ENCODE results near the gene EXOC6B. TPM values are rescaled to one million over a fixed set of nuclear protein-coding genes. Genes with fewer than 3 reads are reported as not detected.

The EXOC6B gene
- total and polyA plus RNA-seq, 8 donors, result 2.4 to 19.2 (median 11.3) TPM

- Histone ChIP-seq H3K36me3 (no peaks in the 10 kb centered on the region), H3K27ac (no peak overlapping the region), H3K9me3 (no peaks in the 10 kb centered on the region), H3K4me1 (peaks cover 0 to 3% (median 0%) of the 10 kb centered on the region in 3 donors), H3K4me3 (no peak overlapping the region), H3K27me3 (no peaks in the 10 kb centered on the region)
- FAIRE-seq (no peak), ATAC-seq (no peak), DNase-seq (no peak)
- TF ChIP-seq, protein P1, sequence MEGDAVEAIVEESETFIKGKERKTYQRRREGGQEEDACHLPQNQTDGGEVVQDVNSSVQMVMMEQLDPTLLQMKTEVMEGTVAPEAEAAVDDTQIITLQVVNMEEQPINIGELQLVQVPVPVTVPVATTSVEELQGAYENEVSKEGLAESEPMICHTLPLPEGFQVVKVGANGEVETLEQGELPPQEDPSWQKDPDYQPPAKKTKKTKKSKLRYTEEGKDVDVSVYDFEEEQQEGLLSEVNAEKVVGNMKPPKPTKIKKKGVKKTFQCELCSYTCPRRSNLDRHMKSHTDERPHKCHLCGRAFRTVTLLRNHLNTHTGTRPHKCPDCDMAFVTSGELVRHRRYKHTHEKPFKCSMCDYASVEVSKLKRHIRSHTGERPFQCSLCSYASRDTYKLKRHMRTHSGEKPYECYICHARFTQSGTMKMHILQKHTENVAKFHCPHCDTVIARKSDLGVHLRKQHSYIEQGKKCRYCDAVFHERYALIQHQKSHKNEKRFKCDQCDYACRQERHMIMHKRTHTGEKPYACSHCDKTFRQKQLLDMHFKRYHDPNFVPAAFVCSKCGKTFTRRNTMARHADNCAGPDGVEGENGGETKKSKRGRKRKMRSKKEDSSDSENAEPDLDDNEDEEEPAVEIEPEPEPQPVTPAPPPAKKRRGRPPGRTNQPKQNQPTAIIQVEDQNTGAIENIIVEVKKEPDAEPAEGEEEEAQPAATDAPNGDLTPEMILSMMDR (IDR thresholded peaks at IDR 0.05), result no peak
- WGBS, 2 donors, result 88 to 93% methylated on average over 1 of the region's 1 CpG
- intact Hi-C loops (cut with DNase I), result loop anchor here in 1 of 3 donors (10.0 kb wide), 1 partner anchor 66 kb away; no protein-coding TSS in a partner anchor
Observed at GRCh38 chr2:72789241-72789640, 36.6 kb downstream of the EXOC6B start.

GRCh38 chr2:72788756-72789155 lies 37.1 kb downstream of the EXOC6B start:
- TF ChIP-seq, protein P1 (IDR thresholded peaks at IDR 0.05), result no peak
- DNase-seq (no peak), FAIRE-seq (no peak), ATAC-seq (no peak)
- H3K9me3 ChIP-seq, result no peaks in the 10 kb centered on the region
- no peaks in the 10 kb centered on the region for H3K27me3 ChIP-seq
- H3K27ac ChIP-seq, result no peak overlapping the region
- 91 to 94% methylated on average over 1 of the region's 1 CpG for WGBS, 2 donors
- intact Hi-C loops (cut with DNase I), result loop anchor here in 1 of 3 donors (10.0 kb wide), 1 partner anchor 66 kb away; no protein-coding TSS in a partner anchor
- H3K4me1 ChIP-seq, result no peaks in the 10 kb centered on the region
- no peaks in the 10 kb centered on the region for H3K36me3 ChIP-seq
- H3K4me3 ChIP-seq, result no peak overlapping the region

DNA sequence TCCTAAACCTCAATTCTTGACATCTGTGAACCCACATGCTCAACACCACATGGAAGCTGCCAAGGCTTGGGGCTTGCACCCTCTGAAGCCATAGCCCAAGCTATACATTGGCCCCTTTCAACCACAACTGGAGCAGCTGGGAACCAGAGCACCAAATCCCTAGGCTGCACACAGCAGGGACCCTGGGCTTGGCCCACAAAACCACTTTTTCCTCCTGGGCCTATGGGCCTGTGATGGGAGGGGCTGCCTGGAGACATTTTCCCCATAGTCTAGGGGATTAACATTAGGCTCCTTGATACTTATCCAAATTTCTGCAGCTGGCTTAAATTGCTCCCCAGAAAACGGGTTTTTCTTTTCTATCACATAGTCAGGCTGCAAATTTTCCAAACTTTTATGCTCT lies 40.3 kb downstream of the EXOC6B start:
- H3K27me3 ChIP-seq, result no peaks in the 10 kb centered on the region
- no peaks in the 10 kb centered on the region for H3K9me3 ChIP-seq
- WGBS, 2 donors, result 93 to 97% methylated on average over 1 of the region's 1 CpG
- no peaks in the 10 kb centered on the region for H3K36me3 ChIP-seq
- no peak for FAIRE-seq
- no peak for DNase-seq
- peaks cover 0 to 6% (median 4%) of the 10 kb centered on the region in 3 donors for H3K4me1 ChIP-seq
- no peak for ATAC-seq
- no peak overlapping the region for H3K27ac ChIP-seq
- intact Hi-C loops (cut with DNase I), result loop anchor here in 1 of 3 donors (10.0 kb wide), 1 partner anchor 69 kb away; no protein-coding TSS in a partner anchor
- no peak overlapping the region for H3K4me3 ChIP-seq
- TF ChIP-seq, protein P1 (IDR thresholded peaks at IDR 0.05), result no peak

DNA sequence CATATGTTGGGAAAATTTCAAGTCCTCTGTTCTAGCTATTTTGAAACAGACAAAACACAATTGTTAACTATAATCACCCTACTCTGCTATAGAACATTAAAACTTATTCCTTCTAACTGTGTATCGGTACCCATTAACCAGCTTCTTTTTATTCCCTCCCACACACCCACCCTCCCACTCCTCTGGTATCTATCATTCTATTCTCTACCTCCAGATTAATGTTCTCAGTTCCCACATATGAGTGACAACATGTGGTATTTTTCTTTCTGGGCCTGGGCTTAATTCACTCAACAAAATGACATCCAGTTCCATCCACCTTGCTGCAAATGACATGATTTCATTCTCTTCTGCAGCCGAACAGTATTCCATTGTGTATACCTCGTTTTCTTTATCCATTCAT lies 43.3 kb downstream of the EXOC6B start:
- FAIRE-seq, result no peak
- intact Hi-C loops (cut with DNase I), result loop anchor here in 1 of 3 donors (10.0 kb wide), 1 partner anchor 72 kb away; no protein-coding TSS in a partner anchor
- no peak for ATAC-seq
- Histone ChIP-seq H3K4me3 (no peak overlapping the region), H3K4me1 (peaks cover 6 to 10% (median 10%) of the 10 kb centered on the region in 3 donors), H3K27me3 (no peaks in the 10 kb centered on the region), H3K9me3 (no peaks in the 10 kb centered on the region), H3K36me3 (no peaks in the 10 kb centered on the region), H3K27ac (no peak overlapping the region)
- 84 to 89% methylated on average over 3 of the region's 3 CpGs for WGBS, 2 donors
- DNase-seq, result no peak
- TF ChIP-seq, protein P1 (IDR thresholded peaks at IDR 0.05), result no peak

- no peak for FAIRE-seq
- H3K4me3 ChIP-seq, result no peak overlapping the region
- H3K27me3 ChIP-seq, result no peaks in the 10 kb centered on the region
- WGBS, 2 donors, result 86 to 94% methylated on average over 5 of the region's 5 CpGs
- no peaks in the 10 kb centered on the region for H3K36me3 ChIP-seq
- H3K4me1 ChIP-seq, result peaks cover 6 to 10% (median 10%) of the 10 kb centered on the region in 3 donors
- intact Hi-C loops (cut with DNase I), result loop anchor here in 1 of 3 donors (10.0 kb wide), 1 partner anchor 73 kb away; no protein-coding TSS in a partner anchor
- no peak overlapping the region for H3K27ac ChIP-seq
- no peak for DNase-seq
- no peak for ATAC-seq
- TF ChIP-seq, protein P1 (IDR thresholded peaks at IDR 0.05), result no peak
- no peaks in the 10 kb centered on the region for H3K9me3 ChIP-seq
Observed at GRCh38 chr2:72781480-72781879, 44.4 kb downstream of the EXOC6B start.

All from pancreas (tissue), 10 donors.